HEK293 (cell line): Measurements from ENCODE around the gene KLLN.

Experiments
- IKZF3 ChIP-seq: fragments of 450-650 bp; IDR thresholded peaks from 2 replicates; pipeline ENCODE4 v1.5.0; 2018; ENCODE audit warnings: missing biosample characterization, mild to moderate bottlenecking, missing genetic modification characterization, moderate library complexity
- KLF1 ChIP-seq: fragments of 450-650 bp; formaldehyde crosslinking; IDR thresholded peaks from 2 replicates; pipeline ENCODE4 v1.5.1; 2016; ENCODE audit warnings: missing biosample characterization, missing genetic modification characterization
- KLF16 ChIP-seq: fragments of 450-650 bp; formaldehyde crosslinking; IDR thresholded peaks from 2 replicates; pipeline ENCODE4 v1.5.1; 2017; ENCODE audit warnings: missing biosample characterization, missing genetic modification characterization
- KLF8 ChIP-seq: fragments of 450-650 bp; formaldehyde crosslinking; IDR thresholded peaks from 2 replicates; pipeline ENCODE4 v1.5.1; 2016; ENCODE audit warnings: missing biosample characterization, missing genetic modification characterization
- OVOL3 ChIP-seq: fragments of 450-650 bp; formaldehyde crosslinking; IDR thresholded peaks from 2 replicates; pipeline ENCODE4 v1.5.1; 2016; ENCODE audit warnings: missing biosample characterization, missing genetic modification characterization
- YY2 ChIP-seq: fragments of 450-650 bp; formaldehyde crosslinking; IDR thresholded peaks from 2 replicates; pipeline ENCODE4 v1.5.1; 2016; ENCODE audit warnings: missing biosample characterization, missing genetic modification characterization
- ZNF132 ChIP-seq: fragments of 450-650 bp; formaldehyde crosslinking; IDR thresholded peaks from 2 replicates; pipeline ENCODE4 v1.5.1; 2017; ENCODE audit warnings: missing biosample characterization, missing genetic modification characterization, borderline replicate concordance
- ZNF169 ChIP-seq: fragments of 450-650 bp; formaldehyde crosslinking; IDR thresholded peaks from 2 replicates; pipeline ENCODE4 v1.5.1; 2016; ENCODE audit warnings: missing biosample characterization, missing genetic modification characterization
- ZNF184 ChIP-seq: fragments of 450-650 bp; IDR thresholded peaks from 2 replicates; pipeline ENCODE4 v1.5.1; 2018; ENCODE audit warnings: missing biosample characterization, mild to moderate bottlenecking, missing genetic modification characterization
- ZNF202 ChIP-seq: fragments of 450-650 bp; formaldehyde crosslinking; IDR thresholded peaks from 2 replicates; pipeline ENCODE4 v1.5.1; 2016; ENCODE audit warnings: missing biosample characterization, missing genetic modification characterization, borderline replicate concordance
- ZNF26 ChIP-seq: fragments of 450-650 bp; formaldehyde crosslinking; IDR thresholded peaks from 2 replicates; pipeline ENCODE4 v1.5.1; 2016; ENCODE audit warnings: missing biosample characterization, missing genetic modification characterization
- ZNF266 ChIP-seq: fragments of 450-650 bp; formaldehyde crosslinking; IDR thresholded peaks from 2 replicates; pipeline ENCODE4 v1.5.1; 2016; ENCODE audit warnings: missing biosample characterization, missing genetic modification characterization, low read depth
- ZNF292 ChIP-seq: fragments of 450-650 bp; formaldehyde crosslinking; IDR thresholded peaks from 2 replicates; pipeline ENCODE4 v1.5.1; 2016; ENCODE audit warnings: low read depth, missing biosample characterization, missing genetic modification characterization, borderline replicate concordance
- ZNF350 ChIP-seq: fragments of 450-650 bp; formaldehyde crosslinking; IDR thresholded peaks from 2 replicates; pipeline ENCODE4 v1.5.0; 2017; ENCODE audit warnings: missing biosample characterization, mild to moderate bottlenecking, missing genetic modification characterization
- ZNF394 ChIP-seq: fragments of 450-650 bp; formaldehyde crosslinking; IDR thresholded peaks from 2 replicates; pipeline ENCODE4 v1.5.1; 2016; ENCODE audit warnings: missing biosample characterization, missing genetic modification characterization, mild to moderate bottlenecking, moderate library complexity, borderline replicate concordance
- ZNF433 ChIP-seq: fragments of 450-650 bp; formaldehyde crosslinking; IDR thresholded peaks from 2 replicates; pipeline ENCODE4 v1.5.1; 2016; ENCODE audit warnings: missing biosample characterization, missing genetic modification characterization, low read depth
- ZNF473 ChIP-seq: fragments of 450-650 bp; formaldehyde crosslinking; IDR thresholded peaks from 2 replicates; pipeline ENCODE4 v1.5.1; 2017; ENCODE audit warnings: missing biosample characterization, missing genetic modification characterization
- ZNF514 ChIP-seq: fragments of 450-650 bp; formaldehyde crosslinking; IDR thresholded peaks from 2 replicates; pipeline ENCODE4 v1.5.1; 2016; ENCODE audit warnings: missing biosample characterization, missing genetic modification characterization
- ZNF530 ChIP-seq: fragments of 450-650 bp; formaldehyde crosslinking; IDR thresholded peaks from 2 replicates; pipeline ENCODE4 v1.5.1; 2016; ENCODE audit warnings: low read depth, missing biosample characterization, missing genetic modification characterization
- ZNF585B ChIP-seq: fragments of 450-650 bp; formaldehyde crosslinking; IDR thresholded peaks from 2 replicates; pipeline ENCODE4 v1.5.1; 2016; ENCODE audit warnings: missing biosample characterization, missing genetic modification characterization
- ZNF677 ChIP-seq: fragments of 450-650 bp; IDR thresholded peaks from 2 replicates; pipeline ENCODE4 v1.5.0; 2018; ENCODE audit warnings: missing biosample characterization, mild to moderate bottlenecking, missing genetic modification characterization, moderate library complexity
- ZNF692 ChIP-seq: fragments of 450-650 bp; formaldehyde crosslinking; IDR thresholded peaks from 2 replicates; pipeline ENCODE4 v1.5.1; 2016; ENCODE audit warnings: missing biosample characterization, missing genetic modification characterization
- ZNF776 ChIP-seq: fragments of 450-650 bp; formaldehyde crosslinking; IDR thresholded peaks from 2 replicates; pipeline ENCODE4 v1.5.0; 2017; ENCODE audit warnings: missing biosample characterization, missing genetic modification characterization, borderline replicate concordance
- ZNF830 ChIP-seq: fragments of 450-650 bp; IDR thresholded peaks from 2 replicates; pipeline ENCODE4 v1.5.0; 2018; ENCODE audit warnings: missing biosample characterization, missing genetic modification characterization, low read depth, mild to moderate bottlenecking, moderate library complexity
- ZSCAN16 ChIP-seq: fragments of 450-650 bp; formaldehyde crosslinking; IDR thresholded peaks from 2 replicates; pipeline ENCODE4 v1.5.1; 2016; ENCODE audit warnings: missing biosample characterization, missing genetic modification characterization
- ZXDB ChIP-seq: fragments of 450-650 bp; formaldehyde crosslinking; IDR thresholded peaks from 2 replicates; pipeline ENCODE4 v1.5.1; 2016; ENCODE audit warnings: missing biosample characterization, missing genetic modification characterization
- TF ChIP-seq, protein P1 (sequence below): fragments of 450-650 bp; formaldehyde crosslinking; IDR thresholded peaks from 2 replicates; pipeline ENCODE4 v1.5.1; 2016; ENCODE audit warnings: missing biosample characterization, missing genetic modification characterization
- TF ChIP-seq, protein P2 (sequence below): fragments of 450-650 bp; formaldehyde crosslinking; IDR thresholded peaks from 2 replicates; pipeline ENCODE4 v1.5.1; 2016; ENCODE audit warnings: missing biosample characterization, missing genetic modification characterization

The KLLN gene

GRCh38 chr10:87861953-87862678 is 1.2 kb downstream of the KLLN start (continued):
- TF ChIP-seq ZNF692 (tag by site-specific recombination) (peak; percentile 74), ZNF292 (no peak), ZSCAN16 (tag by site-specific recombination) (0 out of 2 replicates have a peak, but pooled peaks have one; percentile 19), ZXDB (tag by site-specific recombination) (peak; percentile 78), ZNF677 (tag by site-specific recombination) (no peak), ZNF473 (tag by site-specific recombination) (no peak), ZNF433 (tag by site-specific recombination) (no peak), ZNF776 (tag by site-specific recombination) (no peak), ZNF202 (tag by site-specific recombination) (no peak), ZNF394 (tag by site-specific recombination) (peak; percentile 36; the same call in 1 of the 2 replicates), ZNF350 (tag by site-specific recombination) (no peak), ZNF530 (tag by site-specific recombination) (no peak), ZNF184 (peak; percentile 69; the same call in 1 of the 2 replicates), ZNF585B (tag by site-specific recombination) (no peak), IKZF3 (tag by site-specific recombination) (peak; percentile 51), YY2 (tag by site-specific recombination) (no peak), ZNF26 (tag by site-specific recombination) (no peak), ZNF169 (tag by site-specific recombination) (no peak), ZNF266 (no peak), KLF16 (tag by site-specific recombination) (peak; percentile 94), ZNF132 (tag by site-specific recombination) (no peak), KLF8 (peak; percentile 71), KLF1 (peak; percentile 67), OVOL3 (tag by site-specific recombination) (no peak), ZNF514 (tag by site-specific recombination) (no peak), ZNF830 (no peak)
- TF ChIP-seq, protein P1, sequence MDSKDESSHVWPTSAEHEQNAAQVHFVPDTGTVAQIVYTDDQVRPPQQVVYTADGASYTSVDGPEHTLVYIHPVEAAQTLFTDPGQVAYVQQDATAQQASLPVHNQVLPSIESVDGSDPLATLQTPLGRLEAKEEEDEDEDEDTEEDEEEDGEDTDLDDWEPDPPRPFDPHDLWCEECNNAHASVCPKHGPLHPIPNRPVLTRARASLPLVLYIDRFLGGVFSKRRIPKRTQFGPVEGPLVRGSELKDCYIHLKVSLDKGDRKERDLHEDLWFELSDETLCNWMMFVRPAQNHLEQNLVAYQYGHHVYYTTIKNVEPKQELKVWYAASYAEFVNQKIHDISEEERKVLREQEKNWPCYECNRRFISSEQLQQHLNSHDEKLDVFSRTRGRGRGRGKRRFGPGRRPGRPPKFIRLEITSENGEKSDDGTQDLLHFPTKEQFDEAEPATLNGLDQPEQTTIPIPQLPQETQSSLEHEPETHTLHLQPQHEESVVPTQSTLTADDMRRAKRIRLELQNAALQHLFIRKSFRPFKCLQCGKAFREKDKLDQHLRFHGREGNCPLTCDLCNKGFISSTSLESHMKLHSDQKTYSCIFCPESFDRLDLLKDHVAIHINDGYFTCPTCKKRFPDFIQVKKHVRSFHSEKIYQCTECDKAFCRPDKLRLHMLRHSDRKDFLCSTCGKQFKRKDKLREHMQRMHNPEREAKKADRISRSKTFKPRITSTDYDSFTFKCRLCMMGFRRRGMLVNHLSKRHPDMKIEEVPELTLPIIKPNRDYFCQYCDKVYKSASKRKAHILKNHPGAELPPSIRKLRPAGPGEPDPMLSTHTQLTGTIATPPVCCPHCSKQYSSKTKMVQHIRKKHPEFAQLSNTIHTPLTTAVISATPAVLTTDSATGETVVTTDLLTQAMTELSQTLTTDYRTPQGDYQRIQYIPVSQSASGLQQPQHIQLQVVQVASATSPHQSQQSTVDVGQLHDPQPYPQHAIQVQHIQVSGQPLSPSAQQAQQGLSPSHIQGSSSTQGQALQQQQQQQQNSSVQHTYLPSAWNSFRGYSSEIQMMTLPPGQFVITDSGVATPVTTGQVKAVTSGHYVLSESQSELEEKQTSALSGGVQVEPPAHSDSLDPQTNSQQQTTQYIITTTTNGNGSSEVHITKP (tag by site-specific recombination) = peak; percentile 55
- TF ChIP-seq, protein P2, sequence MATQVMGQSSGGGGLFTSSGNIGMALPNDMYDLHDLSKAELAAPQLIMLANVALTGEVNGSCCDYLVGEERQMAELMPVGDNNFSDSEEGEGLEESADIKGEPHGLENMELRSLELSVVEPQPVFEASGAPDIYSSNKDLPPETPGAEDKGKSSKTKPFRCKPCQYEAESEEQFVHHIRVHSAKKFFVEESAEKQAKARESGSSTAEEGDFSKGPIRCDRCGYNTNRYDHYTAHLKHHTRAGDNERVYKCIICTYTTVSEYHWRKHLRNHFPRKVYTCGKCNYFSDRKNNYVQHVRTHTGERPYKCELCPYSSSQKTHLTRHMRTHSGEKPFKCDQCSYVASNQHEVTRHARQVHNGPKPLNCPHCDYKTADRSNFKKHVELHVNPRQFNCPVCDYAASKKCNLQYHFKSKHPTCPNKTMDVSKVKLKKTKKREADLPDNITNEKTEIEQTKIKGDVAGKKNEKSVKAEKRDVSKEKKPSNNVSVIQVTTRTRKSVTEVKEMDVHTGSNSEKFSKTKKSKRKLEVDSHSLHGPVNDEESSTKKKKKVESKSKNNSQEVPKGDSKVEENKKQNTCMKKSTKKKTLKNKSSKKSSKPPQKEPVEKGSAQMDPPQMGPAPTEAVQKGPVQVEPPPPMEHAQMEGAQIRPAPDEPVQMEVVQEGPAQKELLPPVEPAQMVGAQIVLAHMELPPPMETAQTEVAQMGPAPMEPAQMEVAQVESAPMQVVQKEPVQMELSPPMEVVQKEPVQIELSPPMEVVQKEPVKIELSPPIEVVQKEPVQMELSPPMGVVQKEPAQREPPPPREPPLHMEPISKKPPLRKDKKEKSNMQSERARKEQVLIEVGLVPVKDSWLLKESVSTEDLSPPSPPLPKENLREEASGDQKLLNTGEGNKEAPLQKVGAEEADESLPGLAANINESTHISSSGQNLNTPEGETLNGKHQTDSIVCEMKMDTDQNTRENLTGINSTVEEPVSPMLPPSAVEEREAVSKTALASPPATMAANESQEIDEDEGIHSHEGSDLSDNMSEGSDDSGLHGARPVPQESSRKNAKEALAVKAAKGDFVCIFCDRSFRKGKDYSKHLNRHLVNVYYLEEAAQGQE = peak; percentile 21; the same call in 1 of the 2 replicates
